PC-9 (cell line): ENCODE results near the gene LIX1. TPM values are rescaled to one million over a fixed set of nuclear protein-coding genes. Genes with fewer than 3 reads are reported as not detected.

Experiments
- BruUV-seq: library from RNA; stranded (reverse); fragments of 400-500 nt; replicated peaks from 2 replicates; lab custom pipeline; 2021; lab: Mats Ljungman, UMichigan
- CTCF ChIA-PET: fragments of 300-600 bp; sonication (Branson Sonifier 250); formaldehyde crosslinking; loops from one replicate; lab custom pipeline; 2022; ENCODE audit warnings: antibody characterized with exemption; lab: Charles Lee
- POLR2A ChIA-PET: fragments of 300-600 bp; sonication (Branson Sonifier 250); formaldehyde crosslinking; loops from one replicate; lab custom pipeline; 2022; ENCODE audit warnings: antibody characterized with exemption; ENCODE audit not compliant: unreplicated experiment; lab: Charles Lee
- DNase-seq, 2 experiments: peaks; one replicate each; pipeline versions ENCODE4 v3.0.0 to v3.0.0-alpha.2; 2015 to 2022; ENCODE audit warnings: mixed read lengths in 1 of 2
- H2AFZ ChIP-seq: fragments of 200-600 bp; sonication (generic); 2 replicates; pipeline ENCODE4 v1.8.1; 2017; ENCODE audit warnings: antibody characterized with exemption
- H3F3A ChIP-seq: fragments of 200-600 bp; sonication (generic); 2 replicates; pipeline ENCODE4 v1.8.1; 2017; ENCODE audit warnings: antibody characterized with exemption, mild to moderate bottlenecking, low read depth; ENCODE audit not compliant: insufficient read depth
- H3K27ac ChIP-seq: fragments of 200-600 bp; sonication (generic); 2 replicates; pipeline ENCODE4 v1.6.1; 2016; ENCODE audit warnings: mixed run types
- H3K27me3 ChIP-seq: fragments of 200-600 bp; sonication (generic); 2 replicates; pipeline ENCODE4 v1.6.1; 2016; ENCODE audit warnings: low read depth, mixed run types; ENCODE audit not compliant: insufficient read depth
- H3K36me3 ChIP-seq: fragments of 200-600 bp; sonication (generic); 2 replicates; pipeline ENCODE4 v1.6.1; 2016; ENCODE audit warnings: low read depth, mixed run types
- H3K4me1 ChIP-seq: fragments of 200-600 bp; sonication (generic); replicated peaks from 2 replicates; pipeline ENCODE4 v1.6.1; 2016; ENCODE audit warnings: mixed run types; ENCODE audit not compliant: insufficient read depth
- H3K4me2 ChIP-seq: fragments of 200-600 bp; sonication (generic); 2 replicates; pipeline ENCODE4 v1.6.1; 2017; ENCODE audit warnings: mixed run types
- H3K4me3 ChIP-seq: fragments of 200-600 bp; sonication (generic); 2 replicates; pipeline ENCODE4 v1.6.1; 2016; ENCODE audit warnings: mixed run types
- H3K79me2 ChIP-seq: fragments of 200-600 bp; sonication (generic); 2 replicates; pipeline ENCODE4 v1.6.1; 2017; ENCODE audit warnings: low read depth, mixed run types
- H3K9me2 ChIP-seq: fragments of 200-600 bp; sonication (generic); 2 replicates; pipeline ENCODE4 v1.8.1; 2017; ENCODE audit warnings: mild to moderate bottlenecking; ENCODE audit not compliant: insufficient read depth
- H3K9me3 ChIP-seq: fragments of 200-600 bp; sonication (generic); 2 replicates; pipeline ENCODE4 v1.8.1; 2016; ENCODE audit warnings: low read depth; ENCODE audit not compliant: insufficient read depth
- H4K20me1 ChIP-seq: fragments of 200-600 bp; sonication (generic); 2 replicates; pipeline ENCODE4 v1.8.1; 2017; ENCODE audit not compliant: insufficient read depth
- CTCF ChIP-seq: fragments of 200-600 bp; sonication (generic); conservative IDR thresholded peaks from 2 replicates; pipeline ENCODE4 v1.6.1; 2017; ENCODE audit warnings: mixed run types, antibody characterized with exemption, mild to moderate bottlenecking, moderate library complexity
- EZH2 ChIP-seq: fragments of 200-600 bp; sonication (generic); IDR thresholded peaks from 2 replicates; pipeline ENCODE4 v1.8.0; 2017; ENCODE audit warnings: antibody characterized with exemption, low read depth
- intact Hi-C: fragments of 100-400 bp; cut with micrococcal nuclease; formaldehyde crosslinking; loops from one replicate; pipeline ENCODE4 v1.10.0; 2022; ENCODE audit not compliant: unreplicated experiment
- total RNA-seq: library from RNA; stranded (reverse); gene quantifications from 2 replicates; pipeline ENCODE4 v1.2.3, GENCODE V29; 2021

Gene LIX1
- total RNA-seq, 1 experiment from 2014 or later = not detected

GRCh38 chr5:97171703-97172102 lies 29.3 kb upstream of the LIX1 start:
- BruUV-seq = no TSS peak
- Histone ChIP-seq H3K4me2 (no peak overlapping the region), H3K4me3 (no peak overlapping the region), H2AFZ (no peak overlapping the region), H3K27ac (no peak overlapping the region), H3K79me2 (no peaks in the 10 kb centered on the region), H4K20me1 (no peaks in the 10 kb centered on the region), H3F3A (no peaks in the 10 kb centered on the region), H3K27me3 (no peaks in the 10 kb centered on the region), H3K9me2 (no peaks in the 10 kb centered on the region), H3K9me3 (no peaks in the 10 kb centered on the region), H3K36me3 (peaks cover 47% of the 10 kb centered on the region), H3K4me1 (no peaks in the 10 kb centered on the region)
- intact Hi-C loops = no loop called here
- ChIA-PET POLR2A (no interaction called here), CTCF (no interaction called here)
- DNase-seq = no peak
- TF ChIP-seq CTCF (no peak), EZH2 (no peak)

- ChIA-PET POLR2A (no interaction called here), CTCF (no interaction called here)
- H3K9me3 ChIP-seq = no peaks in the 10 kb centered on the region
- TF ChIP-seq CTCF (no peak), EZH2 (no peak)
- no peaks in the 10 kb centered on the region for H4K20me1 ChIP-seq
- H3K27me3 ChIP-seq = no peaks in the 10 kb centered on the region
- no peak overlapping the region for H3K4me2 ChIP-seq
- H3K36me3 ChIP-seq = peaks cover 42% of the 10 kb centered on the region
- peaks cover 5% of the 10 kb centered on the region; the same call in 1 of the 2 replicates for H3F3A ChIP-seq
- intact Hi-C loops = loop anchor here (10.0 kb wide), 1 partner anchor 503 kb away; the partner anchor contains the start of gene CAST
- no peak overlapping the region for H3K27ac ChIP-seq
- H3K4me3 ChIP-seq = no peak overlapping the region
- H3K9me2 ChIP-seq = no peaks in the 10 kb centered on the region
- no peak for DNase-seq
- H2AFZ ChIP-seq = no peak overlapping the region
- no TSS peak for BruUV-seq
- H3K79me2 ChIP-seq = no peaks in the 10 kb centered on the region
- H3K4me1 ChIP-seq = no peaks in the 10 kb centered on the region
Measured at GRCh38 chr5:97167435-97167834, 25.0 kb upstream of the LIX1 start.

- ChIA-PET CTCF (no interaction called here), POLR2A (no interaction called here)
- Histone ChIP-seq H4K20me1 (no peaks in the 10 kb centered on the region; the same call in 1 of the 2 replicates), H3K4me2 (no peak overlapping the region), H3K27ac (no peak overlapping the region), H3K9me2 (no peaks in the 10 kb centered on the region), H3K4me1 (no peaks in the 10 kb centered on the region), H3K36me3 (peaks cover 38% of the 10 kb centered on the region), H3K9me3 (no peaks in the 10 kb centered on the region), H2AFZ (no peak overlapping the region), H3K27me3 (no peaks in the 10 kb centered on the region), H3K4me3 (no peak overlapping the region), H3F3A (peaks cover 5% of the 10 kb centered on the region; the same call in 1 of the 2 replicates), H3K79me2 (no peaks in the 10 kb centered on the region)
- TF ChIP-seq EZH2 (no peak), CTCF (no peak)
- DNase-seq = no peak
- intact Hi-C loops = loop anchor here (10.0 kb wide), 1 partner anchor 501 kb away; the partner anchor contains the start of gene CAST
- BruUV-seq = no TSS peak
Measured at GRCh38 chr5:97165726-97166125, 23.3 kb upstream of the LIX1 start.
